ENCODE measurements around the gene ALPL.
"Not testable (repeated sequence)": the region's sequence is repeated elsewhere in the genome, so short reads cannot be mapped to it uniquely, and the experiment has no call there.

Gene ALPL

GRCh38 chr1:21507511-21508270 lies 1.5 kb upstream of the ALPL start:
- DNase-seq (ENCODE audit: low read depth, low spot score): no peak

DNA sequence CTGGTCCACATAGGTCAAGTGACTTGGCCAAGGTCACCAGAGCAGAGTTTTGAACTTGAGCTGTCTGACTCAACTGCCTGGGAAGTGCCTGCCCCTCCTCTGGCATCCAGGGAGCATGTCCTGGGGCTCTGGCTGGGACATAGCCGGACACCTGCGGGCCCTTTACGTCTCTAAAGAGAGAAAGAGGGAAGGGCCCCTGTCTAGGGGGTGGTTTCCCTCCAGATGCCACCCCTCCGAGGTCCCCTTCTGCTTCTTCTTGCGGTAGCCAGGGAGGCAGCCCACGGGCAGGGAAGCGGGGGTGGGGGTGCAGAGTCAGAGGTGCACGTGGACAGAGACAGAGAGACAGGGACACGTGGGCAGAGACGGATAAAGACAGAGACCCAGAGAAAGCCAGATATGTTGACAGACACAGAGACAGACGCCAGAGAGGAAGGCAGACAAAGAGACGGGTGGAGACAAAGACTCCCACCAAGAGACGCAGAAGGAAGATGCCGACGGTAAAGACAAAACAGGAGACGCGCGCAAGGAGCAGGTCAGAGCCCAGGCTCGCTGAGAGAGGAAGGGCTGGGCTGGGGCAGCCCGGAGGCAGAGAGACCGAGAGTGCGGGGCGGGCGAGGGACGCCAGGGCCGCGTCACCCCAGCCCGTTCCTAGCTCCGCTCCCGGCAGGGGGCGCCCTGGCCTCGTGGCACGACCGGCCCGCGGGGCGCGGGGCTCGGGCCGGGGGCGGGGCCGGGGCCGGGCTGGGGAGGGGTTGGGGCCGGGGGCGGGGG lies 458 bp upstream of the ALPL start:
- DNase-seq (ENCODE audit: low read depth, low spot score): peak; percentile 51

DNA sequence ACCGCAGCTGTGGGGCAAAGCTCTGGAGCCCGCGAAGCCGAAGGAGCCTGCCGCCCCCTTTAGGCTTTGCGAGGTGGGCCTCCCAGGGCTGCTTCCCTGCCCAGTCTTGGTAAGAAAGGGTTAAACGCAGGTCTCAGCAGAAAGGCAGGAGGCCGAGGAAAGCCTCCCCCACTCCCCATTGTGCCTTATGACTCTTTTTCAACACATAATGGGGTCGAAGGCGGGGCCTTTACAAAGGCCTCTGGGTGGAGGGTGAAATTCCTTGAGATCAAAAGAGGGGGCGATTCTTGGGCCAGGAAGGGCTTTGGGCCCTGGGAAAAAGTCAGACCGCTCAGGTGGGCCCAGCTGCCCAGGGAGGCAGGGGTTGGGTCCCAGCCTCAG lies 880 bp downstream of the ALPL start:
- no peak for DNase-seq (ENCODE audit: low read depth, low spot score)

DNA sequence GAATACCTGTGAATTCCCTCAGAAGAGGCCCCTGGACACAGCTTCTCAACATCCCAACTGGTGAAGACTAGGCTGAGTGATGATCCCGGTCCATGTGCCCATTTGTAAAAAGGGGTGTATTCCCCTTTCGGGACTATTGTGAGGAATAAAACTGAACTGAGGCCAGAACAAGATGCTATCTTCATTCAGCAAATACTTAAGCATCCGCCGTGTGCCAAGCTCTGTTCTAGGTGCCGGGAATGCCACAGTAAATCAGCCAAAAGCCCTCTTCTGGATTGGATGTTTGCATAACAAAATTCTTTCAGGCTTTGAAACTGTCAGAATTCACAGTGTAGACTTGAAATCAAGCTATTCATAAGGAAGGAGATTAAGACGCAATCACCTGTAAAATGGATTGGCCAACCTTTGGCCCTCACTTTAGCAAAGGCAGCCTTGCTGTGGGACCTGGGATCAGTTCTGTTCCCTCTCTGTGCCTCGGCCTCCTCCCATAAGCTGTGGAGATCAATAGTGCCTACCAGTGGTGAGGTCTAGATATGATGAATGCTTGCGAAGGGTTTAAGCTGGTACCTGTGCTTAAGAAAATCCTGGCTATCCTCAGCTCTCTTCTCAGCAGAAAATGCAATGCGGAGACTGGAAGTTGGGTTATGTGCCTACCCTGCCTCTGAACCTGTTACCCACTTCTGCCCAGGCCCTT lies 1.8 kb downstream of the ALPL start:
- DNase-seq (ENCODE audit: low read depth, low spot score): no peak

DNA sequence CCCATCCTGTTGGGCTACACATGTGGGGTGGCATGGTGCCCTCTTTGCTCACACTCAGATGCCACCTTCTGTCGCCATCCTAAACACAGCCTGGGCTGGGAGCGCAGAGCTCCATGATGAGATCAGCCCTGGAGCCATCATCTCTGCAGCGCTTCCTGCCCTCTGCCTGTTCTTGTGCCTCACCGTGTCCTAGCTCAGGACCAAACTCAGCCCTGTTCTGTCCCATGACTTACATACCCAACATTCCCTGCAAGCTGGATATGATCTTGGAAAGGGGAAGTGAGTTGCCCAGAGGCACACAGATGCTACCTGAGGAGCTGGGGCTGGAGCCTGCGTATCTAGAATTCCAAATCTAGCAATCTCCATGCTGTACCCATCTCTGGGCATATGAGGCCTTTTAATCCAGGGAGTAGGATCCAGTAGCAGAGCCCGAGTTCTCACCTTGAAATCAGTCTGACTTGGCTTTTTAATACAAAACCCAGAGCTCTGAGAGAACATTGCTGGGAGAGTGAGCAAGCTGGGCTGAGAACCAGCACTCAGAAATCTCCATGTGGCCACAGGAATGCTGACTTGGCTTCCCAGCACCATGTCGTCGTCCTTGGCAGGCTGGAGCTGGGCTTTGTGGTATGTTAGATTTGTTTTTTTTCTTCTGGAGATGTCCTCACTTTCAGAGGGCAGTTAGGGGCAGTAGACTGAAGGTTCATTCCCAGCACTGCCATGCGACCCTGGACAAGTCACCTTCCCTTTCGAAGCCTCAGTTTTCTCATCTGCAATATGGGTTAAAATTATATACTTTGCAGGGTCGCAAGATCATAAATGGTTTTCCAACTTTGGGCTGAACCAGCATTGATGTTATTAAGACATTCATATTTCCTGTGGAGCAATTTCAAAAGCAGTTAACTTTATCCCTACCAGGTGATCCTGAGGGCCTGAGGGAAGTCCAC lies 2.6 kb downstream of the ALPL start:
- DNase-seq (ENCODE audit: low read depth, low spot score): no peak

GRCh38 chr1:21514245-21514644 lies 5.0 kb downstream of the ALPL start:
- DNase-seq (ENCODE audit: low read depth, low spot score): no peak

GRCh38 chr1:21517161-21517589 lies 8.0 kb downstream of the ALPL start:
- DNase-seq (ENCODE audit: low read depth, low spot score): no peak

GRCh38 chr1:21517660-21518480 lies 8.6 kb downstream of the ALPL start:
- DNase-seq (ENCODE audit: low read depth, low spot score): no peak

DNA sequence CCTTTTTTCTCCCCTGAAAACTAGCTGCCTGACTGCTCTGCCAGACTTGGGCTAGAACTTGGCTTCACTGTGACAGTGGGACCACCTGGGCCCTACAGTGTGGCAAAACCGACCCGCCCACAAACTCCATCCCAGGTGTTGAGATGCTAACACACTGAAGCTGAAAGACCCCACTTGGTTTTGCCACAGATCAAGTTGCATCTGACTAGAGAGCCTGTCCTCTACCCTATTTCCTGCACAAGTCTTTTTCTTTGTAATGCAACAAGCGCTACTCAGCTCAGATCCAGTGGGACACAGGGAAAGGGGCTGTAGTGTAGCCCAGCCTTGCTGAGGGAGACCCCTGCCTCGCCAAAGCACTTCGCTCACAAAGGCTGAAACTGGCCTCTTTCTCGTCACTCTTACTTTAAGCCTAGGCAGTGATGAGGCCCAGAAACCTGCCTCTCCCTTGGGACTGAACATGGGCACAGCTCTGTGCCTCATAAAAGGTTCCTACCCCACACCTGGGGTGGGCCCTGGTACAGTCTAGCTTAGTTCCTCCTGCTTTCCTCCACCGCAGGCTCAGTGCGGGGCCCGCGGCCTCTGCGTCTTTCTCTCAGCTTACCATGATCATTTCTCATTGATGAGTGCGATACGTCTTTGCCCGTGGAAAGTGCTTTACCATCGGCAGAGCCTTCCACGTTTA lies 9.7 kb downstream of the ALPL start:
- DNase-seq (ENCODE audit: low read depth, low spot score): no peak

- not testable (repeated sequence) for DNase-seq (ENCODE audit: low read depth, low spot score)
These were observed 10.4 kb downstream of the ALPL start for GRCh38 chr1:21519486-21520070.

DNA sequence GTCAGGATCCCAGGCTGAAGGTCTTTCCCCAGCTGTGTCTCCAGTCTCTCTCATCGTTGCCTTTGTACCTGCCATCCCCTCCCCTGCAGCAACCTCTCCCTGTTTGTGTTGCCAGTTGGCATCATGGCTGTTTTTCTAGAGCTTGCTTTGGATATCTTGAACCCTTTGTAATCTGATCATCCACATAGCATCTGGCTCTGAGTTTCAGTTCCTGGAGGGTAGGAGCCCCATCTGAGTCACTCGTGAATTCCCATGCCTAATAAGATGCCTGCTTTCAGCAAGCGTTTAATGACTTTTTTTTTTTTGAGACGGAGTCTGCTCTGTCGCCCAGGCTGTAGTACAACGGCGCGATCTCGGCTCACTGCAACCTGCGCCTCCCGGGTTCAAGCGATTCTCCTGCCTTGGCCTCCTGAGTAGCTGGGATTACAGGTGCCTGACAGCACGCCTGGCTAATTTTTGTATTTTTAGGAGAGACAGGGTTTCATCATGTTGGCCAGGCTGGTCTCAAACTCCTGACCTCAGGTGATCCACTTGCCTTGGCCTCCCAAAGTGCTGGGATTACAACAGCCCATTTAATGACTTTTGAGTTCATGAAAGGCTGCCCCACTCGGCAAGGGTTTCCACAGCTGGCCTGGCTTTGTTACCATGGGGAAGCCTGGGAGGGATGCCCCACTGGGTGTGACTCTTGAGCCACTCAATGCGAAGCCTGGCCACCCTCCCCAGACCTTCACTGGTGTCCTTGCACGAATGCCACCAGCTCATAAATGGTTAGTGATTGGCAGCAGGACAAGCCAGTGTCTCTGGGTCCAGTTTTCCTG lies 11.9 kb downstream of the ALPL start:
- no peak for DNase-seq (ENCODE audit: low read depth, low spot score)

DNA sequence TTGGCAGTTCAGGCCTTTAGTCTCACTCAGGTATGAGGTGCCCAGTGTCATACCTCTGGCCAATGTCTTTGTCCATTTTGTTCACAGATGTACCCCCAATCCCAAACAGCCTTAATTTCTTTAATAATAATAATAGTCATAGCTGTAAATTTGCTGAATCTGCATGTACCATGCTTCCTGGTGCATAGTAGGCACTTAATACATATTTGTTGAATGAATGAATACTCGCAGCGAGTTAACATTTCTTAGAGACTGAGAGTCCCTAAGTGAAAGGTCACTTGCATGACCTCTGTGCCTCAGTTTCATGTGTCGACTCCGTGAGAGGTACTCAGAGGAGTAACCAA lies 12.5 kb downstream of the ALPL start:
- DNase-seq (ENCODE audit: low read depth, low spot score): no peak

DNA sequence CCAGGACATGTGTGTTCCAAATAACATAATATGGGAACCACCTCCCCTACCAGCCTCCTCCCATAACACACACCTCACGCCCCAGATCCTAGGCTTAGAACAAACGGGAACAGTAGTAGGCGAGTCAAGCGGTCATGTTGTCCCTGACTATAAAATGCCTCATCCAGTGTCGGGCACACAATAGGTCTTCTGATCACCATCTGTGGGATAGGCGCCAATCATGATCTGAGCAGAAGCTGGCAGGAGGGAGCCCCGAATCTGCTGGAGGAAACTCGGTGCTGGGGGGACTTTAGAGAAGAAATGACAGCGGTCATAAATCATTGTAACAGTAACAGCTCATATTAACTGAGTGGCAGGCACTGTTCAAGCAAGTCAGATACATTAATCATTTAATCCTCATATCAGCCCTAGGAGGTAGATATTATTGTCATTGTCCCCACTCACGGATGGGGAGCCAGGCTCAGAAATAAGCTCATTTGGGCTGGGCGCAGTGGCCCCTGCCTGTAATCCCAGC lies 13.4 kb downstream of the ALPL start:
- DNase-seq (ENCODE audit: low read depth, low spot score): no peak

- no peak for DNase-seq (ENCODE audit: low read depth, low spot score)
These were observed 14.1 kb downstream of the ALPL start for GRCh38 chr1:21523297-21523813.

- no peak for DNase-seq (ENCODE audit: low read depth, low spot score)
These were observed 15.0 kb downstream of the ALPL start for GRCh38 chr1:21524220-21524619.

- no peak for DNase-seq (ENCODE audit: low read depth, low spot score)
These were observed 15.6 kb downstream of the ALPL start for GRCh38 chr1:21524686-21525339.

GRCh38 chr1:21525340-21525717 lies 16.1 kb downstream of the ALPL start:
- DNase-seq (ENCODE audit: low read depth, low spot score): no peak

DNA sequence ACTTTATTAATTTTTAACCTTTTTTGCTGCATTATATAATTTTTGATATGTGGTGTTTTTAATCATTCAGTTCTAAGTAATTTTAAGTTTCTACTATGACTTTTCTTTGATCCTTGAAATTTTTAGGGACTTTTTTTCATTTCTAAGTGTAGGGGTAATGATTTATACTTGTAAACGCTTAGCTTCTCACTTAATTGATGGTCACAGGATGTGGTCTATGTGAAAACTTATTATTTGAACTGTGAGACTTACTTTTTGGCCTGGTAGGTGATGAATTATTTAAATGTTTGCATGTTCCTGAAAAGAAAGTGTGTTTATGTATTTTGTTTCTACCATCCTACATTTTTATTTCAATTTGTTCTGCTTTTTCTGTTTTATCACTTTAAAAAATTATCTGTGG lies 17.2 kb downstream of the ALPL start:
- no peak for DNase-seq (ENCODE audit: low read depth, low spot score)

All from activated CD4-positive, CD25-positive, alpha-beta regulatory T cell treated with anti-CD3 and anti-CD28 coated beads, Interleukin-2, amount 50 U/mL, for 16 hours (primary cell).